AG04450 (cell line): ENCODE results near the gene SH3RF3. TPM values are rescaled to one million over a fixed set of nuclear protein-coding genes. Genes with fewer than 3 reads are reported as not detected.

Experiments
- CTCF ChIA-PET: fragments of 300-600, 350-600 bp; formaldehyde crosslinking; extraction: SDS; loops from one replicate; lab custom pipeline; 2022; ENCODE audit warnings: antibody characterized with exemption, inconsistent platforms; lab: Charles Lee
- POLR2A ChIA-PET: fragments of 350-600 bp; formaldehyde crosslinking; extraction: SDS; loops from one replicate; lab custom pipeline; 2021; ENCODE audit warnings: antibody characterized with exemption, inconsistent platforms; lab: Yijun Ruan, JAX
- DNase-seq: peaks from one replicate; pipeline ENCODE4 v3.0.0-alpha.2; 2011; ENCODE audit warnings: low read depth, low spot score
- H3K27ac ChIP-seq: one replicate; pipeline ENCODE4 v1.5.1; 2012; ENCODE audit warnings: low read depth, low read length, control low read depth
- H3K27me3 ChIP-seq: one replicate; pipeline ENCODE4 v1.6.0; 2012; ENCODE audit warnings: low read length; ENCODE audit not compliant: control insufficient read depth, insufficient read depth
- H3K4me3 ChIP-seq: 2 replicates; pipeline ENCODE4 v1.5.1; 2011; ENCODE audit warnings: mild to moderate bottlenecking, low read depth, low read length, control low read depth
- H3K9me3 ChIP-seq: 2 replicates; pipeline ENCODE4 v1.5.1; 2012; ENCODE audit warnings: low read length; ENCODE audit not compliant: control insufficient read depth, insufficient read depth
- polyA plus RNA-seq: library from polyadenylated mRNA; depleted of rRNA; stranded (reverse); fragments of >200 nt; gene quantifications from 2 replicates; pipeline ENCODE4 v1.2.3, GENCODE V29; 2011
- TF ChIP-seq, protein P1 (sequence below): IDR thresholded peaks from 2 replicates; pipeline ENCODE4 v1.5.1; 2011; ENCODE audit warnings: low read depth, low read length, control low read depth, inconsistent platforms

Gene SH3RF3
- polyA plus RNA-seq, 1 experiment, result 5.7 TPM

DNA sequence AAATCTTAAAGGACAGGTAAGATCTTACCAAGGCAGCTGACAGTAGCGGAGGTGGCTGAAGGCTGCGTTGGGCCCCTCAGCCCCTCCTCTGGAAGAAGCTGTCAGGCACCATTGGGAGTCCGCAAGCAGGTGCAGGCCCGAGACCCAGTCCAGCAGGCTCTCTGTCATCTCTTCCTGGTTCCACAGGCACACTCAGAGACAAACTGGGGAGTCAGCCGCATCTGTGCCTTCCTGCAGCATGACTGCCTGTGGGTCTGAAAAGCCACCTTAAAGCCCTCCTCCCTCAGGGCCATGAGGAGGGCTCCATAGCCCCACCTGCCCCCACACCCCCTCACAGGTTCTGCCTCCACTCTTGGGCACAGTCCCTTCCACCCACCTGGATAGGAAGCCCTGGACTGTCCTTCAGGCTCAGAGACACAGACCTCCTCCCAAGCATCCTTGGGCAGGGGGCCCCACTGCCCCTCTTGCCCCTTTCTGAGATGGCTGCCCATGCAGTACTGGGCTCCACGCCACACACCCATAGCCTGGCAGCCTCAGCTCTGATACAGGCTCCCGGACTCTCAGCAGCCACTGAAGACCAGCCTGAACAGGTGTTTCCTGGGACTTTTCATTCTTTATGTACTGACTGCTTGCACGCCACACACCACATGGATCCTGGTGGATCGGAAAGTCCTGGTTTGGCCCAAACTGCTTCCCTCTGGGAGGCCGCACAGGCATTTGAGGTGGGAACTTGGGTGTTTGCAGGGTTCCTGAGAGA is 245.0 kb downstream of the SH3RF3 start:
- TF ChIP-seq, protein P1, sequence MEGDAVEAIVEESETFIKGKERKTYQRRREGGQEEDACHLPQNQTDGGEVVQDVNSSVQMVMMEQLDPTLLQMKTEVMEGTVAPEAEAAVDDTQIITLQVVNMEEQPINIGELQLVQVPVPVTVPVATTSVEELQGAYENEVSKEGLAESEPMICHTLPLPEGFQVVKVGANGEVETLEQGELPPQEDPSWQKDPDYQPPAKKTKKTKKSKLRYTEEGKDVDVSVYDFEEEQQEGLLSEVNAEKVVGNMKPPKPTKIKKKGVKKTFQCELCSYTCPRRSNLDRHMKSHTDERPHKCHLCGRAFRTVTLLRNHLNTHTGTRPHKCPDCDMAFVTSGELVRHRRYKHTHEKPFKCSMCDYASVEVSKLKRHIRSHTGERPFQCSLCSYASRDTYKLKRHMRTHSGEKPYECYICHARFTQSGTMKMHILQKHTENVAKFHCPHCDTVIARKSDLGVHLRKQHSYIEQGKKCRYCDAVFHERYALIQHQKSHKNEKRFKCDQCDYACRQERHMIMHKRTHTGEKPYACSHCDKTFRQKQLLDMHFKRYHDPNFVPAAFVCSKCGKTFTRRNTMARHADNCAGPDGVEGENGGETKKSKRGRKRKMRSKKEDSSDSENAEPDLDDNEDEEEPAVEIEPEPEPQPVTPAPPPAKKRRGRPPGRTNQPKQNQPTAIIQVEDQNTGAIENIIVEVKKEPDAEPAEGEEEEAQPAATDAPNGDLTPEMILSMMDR, result no peak
- no peak for DNase-seq
- Histone ChIP-seq H3K4me3 (no peak overlapping the region), H3K27ac (no peak overlapping the region), H3K27me3 (no peaks in the 10 kb centered on the region), H3K9me3 (no peaks in the 10 kb centered on the region; the same call in 1 of the 2 replicates)
- POLR2A ChIA-PET, result no interaction called here
- CTCF ChIA-PET, result no interaction called here

DNA sequence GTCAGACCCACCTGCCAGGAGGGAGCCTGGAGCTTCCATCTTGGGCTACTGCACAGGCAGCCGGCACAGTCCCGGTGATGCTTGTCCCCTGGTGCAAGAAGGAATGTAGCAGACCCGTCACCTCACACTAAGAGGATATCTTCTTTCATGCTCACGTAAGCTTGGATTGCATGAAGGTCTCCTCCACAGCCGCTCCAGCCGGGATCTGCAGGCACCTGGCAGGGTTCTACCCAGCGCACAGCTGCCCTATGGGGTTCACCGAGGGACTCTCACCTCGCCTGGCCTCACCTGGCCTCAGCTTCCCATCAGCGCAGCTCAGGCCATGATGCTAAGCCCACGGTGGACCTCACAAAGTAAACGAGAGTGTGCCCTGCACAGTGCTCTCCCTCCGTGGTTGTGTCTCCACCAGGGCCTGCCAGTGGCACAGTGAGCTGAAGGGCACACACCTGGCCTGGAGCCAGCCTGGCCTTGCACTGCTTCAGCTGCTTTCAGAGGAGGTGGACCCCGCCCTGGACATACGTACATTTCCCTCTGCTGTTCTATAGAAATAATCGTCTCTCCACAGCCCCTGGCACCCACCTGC is 245.6 kb downstream of the SH3RF3 start:
- no peak for DNase-seq
- POLR2A ChIA-PET, result no interaction called here
- TF ChIP-seq, protein P1, result no peak
- H3K27ac ChIP-seq, result no peak overlapping the region
- CTCF ChIA-PET, result no interaction called here
- H3K27me3 ChIP-seq, result no peaks in the 10 kb centered on the region
- H3K4me3 ChIP-seq, result no peak overlapping the region
- no peaks in the 10 kb centered on the region; the same call in 1 of the 2 replicates for H3K9me3 ChIP-seq

DNA sequence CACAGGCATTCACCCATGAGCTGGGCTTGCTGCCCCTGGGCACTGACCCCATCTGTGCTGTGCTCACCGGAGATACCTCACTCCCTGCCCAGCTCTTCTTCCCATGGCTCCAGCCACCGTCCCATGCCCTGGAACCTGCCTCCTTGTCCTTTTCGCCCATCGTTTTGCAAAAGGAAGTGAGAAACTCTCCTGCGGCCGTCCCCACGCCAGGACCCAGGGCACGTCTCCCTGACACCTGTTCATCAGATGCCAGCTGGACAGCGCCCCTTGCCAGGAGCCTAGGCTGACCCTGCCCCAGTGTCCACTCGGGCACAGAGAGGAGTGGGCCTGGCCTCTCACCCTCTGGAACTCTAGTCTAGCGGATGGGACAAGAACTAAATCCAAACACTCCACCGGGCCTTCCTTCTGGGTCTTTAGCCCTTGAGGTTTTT is 246.1 kb downstream of the SH3RF3 start:
- no peaks in the 10 kb centered on the region; the same call in 1 of the 2 replicates for H3K9me3 ChIP-seq
- CTCF ChIA-PET, result no interaction called here
- no peaks in the 10 kb centered on the region for H3K27me3 ChIP-seq
- no peak overlapping the region for H3K27ac ChIP-seq
- POLR2A ChIA-PET, result no interaction called here
- DNase-seq, result no peak
- TF ChIP-seq, protein P1, result no peak
- H3K4me3 ChIP-seq, result no peak overlapping the region

DNA sequence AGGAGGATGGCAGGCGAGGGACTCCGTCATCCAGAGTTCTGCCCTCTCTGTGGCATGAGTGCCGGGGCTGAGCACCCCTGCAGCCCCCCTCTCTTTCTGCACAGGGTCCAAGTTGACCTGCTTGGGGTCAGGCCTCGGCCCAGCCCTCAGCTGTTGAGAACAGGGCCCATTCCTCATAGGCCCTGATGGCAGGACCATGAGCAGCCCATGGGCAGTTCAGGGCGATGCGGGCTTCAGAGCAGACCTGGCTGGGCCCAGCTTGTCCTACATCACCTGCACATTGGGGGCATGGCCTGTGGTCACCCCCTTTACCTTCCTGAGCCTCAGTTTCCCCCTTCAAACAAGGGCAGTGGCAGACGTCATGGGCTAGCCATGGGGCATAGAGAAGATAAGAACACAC is 246.7 kb downstream of the SH3RF3 start:
- Histone ChIP-seq H3K27me3 (no peaks in the 10 kb centered on the region), H3K27ac (peak overlapping the region; percentile 21), H3K4me3 (no peak overlapping the region), H3K9me3 (no peaks in the 10 kb centered on the region; the same call in 1 of the 2 replicates)
- POLR2A ChIA-PET, result no interaction called here
- CTCF ChIA-PET, result no interaction called here
- TF ChIP-seq, protein P1, result no peak
- DNase-seq, result no peak

DNA sequence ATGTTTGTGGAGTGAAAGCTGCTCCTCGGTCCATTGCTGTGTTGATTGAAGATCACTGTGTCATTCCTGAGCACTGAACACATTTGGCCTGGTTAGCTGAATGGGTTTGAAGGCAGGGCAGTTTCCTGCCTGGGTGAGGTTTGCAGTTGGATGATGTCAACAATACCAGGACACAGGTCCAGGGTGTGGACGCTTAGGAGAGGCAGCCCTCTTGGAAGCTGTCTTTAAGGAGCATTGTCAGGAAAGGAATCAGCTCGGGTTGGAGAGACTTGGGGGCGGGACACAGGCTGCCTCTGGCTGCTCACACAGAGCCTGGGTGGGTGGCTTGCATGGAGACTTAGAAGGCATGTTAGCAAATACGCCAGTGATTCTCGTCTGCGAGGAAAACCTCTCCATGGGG is 247.1 kb downstream of the SH3RF3 start:
- ChIA-PET CTCF (no interaction called here), POLR2A (no interaction called here)
- H3K27me3 ChIP-seq, result no peaks in the 10 kb centered on the region
- H3K27ac ChIP-seq, result peak overlapping the region; percentile 21
- no peak overlapping the region for H3K4me3 ChIP-seq
- TF ChIP-seq, protein P1, result no peak
- DNase-seq, result no peak
- H3K9me3 ChIP-seq, result no peaks in the 10 kb centered on the region; the same call in 1 of the 2 replicates
